ENCODE results near the gene STAP1.
A peak's percentile ranks its signal among the peaks of the same experiment; 100 is the strongest.

STAP1 gene

DNA sequence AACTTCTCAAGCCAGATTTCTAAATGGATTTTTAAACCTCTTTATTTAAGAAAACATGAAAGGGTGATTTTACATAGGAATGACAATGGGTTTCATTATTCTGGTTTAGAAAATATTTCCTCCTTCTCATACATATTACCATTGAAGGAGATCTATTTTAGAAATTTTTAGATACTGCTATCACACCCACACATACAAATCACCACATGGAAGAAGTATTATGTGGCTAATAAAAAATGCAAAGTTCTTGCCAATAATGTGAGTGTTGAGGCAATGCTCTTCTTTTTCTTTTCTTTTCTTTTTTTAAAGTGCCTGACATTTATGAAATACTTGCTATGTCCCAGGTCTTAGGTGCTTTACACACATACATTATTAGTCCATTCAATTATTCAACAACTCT lies 6.8 kb downstream of the STAP1 start:
- DNase-seq = no peak

DNA sequence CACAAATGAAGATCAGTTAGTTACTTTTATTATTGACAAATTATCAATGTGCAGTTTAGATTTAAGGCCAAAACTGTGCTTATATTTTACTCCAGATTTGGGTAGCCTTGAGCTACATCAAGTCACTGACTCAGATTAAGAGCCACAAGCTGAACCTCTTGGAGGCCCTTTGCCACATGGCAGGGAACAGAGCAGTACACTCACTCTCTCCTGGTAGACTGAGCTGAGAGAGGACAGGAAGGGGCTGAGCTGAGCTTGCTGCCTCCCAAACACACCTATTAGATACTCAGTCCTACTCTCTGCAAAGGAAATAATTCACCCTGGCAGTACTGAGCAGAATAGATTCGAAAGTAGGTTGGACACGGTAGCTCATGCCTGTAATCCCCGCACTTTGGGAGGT lies 7.8 kb downstream of the STAP1 start:
- no peak for DNase-seq

DNA sequence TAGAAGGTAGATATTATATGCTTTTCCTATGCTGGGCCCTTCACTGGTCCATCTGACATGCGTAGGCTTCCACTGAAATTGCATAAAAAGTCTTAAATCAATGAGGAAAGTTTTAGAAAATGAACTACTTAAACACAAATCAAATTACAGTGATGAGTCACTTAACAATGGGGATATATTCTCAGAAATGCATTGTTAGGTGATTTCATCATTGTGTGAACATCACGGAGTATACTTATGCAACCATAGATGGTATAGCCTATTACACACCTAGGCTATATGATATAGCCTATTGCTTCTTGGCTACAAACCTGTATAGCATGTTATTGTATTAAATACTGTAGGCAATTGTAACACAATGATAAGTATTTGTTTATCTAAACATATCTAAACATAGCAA lies 10.3 kb downstream of the STAP1 start:
- no peak for DNase-seq

DNA sequence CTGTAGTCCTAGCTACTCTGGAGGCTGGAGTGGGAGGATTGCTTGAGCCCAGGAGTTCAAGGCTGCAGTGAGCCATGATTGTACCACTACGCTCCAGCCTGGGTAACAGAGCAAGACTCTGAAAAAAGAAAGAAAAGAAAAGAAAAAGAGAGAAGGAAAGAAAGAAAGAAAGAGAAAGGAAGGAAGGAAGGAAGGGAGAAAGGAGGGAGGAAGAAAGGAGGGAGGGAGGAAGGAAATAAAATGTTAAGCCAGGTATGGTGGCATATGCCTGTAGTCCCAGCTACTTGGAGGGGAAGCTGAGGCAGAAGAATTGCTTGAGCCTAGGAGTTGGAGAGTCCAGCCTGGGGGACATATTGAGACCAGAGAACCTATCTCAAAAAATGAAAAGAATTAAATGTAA lies 12.0 kb downstream of the STAP1 start:
- no peak for DNase-seq

DNA sequence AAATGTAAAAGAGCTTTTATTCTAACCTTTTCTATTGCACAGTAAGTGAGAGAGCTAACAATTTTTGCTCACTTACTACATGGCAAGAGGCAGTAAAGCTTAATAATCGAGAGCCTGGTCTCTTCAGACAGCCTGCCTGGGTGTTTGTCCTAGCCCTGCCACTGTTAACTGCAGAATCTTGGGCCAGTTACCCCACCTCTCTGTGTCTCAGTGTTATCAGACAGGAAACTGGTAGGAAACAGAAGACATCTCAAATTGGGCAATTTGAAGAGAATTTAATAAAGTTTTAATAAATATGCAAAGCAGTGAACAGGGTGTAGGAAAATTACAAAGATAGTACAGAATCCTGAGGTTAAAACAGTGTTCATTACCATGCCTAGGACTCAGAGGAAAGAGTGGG lies 13.4 kb downstream of the STAP1 start:
- DNase-seq = no peak

DNA sequence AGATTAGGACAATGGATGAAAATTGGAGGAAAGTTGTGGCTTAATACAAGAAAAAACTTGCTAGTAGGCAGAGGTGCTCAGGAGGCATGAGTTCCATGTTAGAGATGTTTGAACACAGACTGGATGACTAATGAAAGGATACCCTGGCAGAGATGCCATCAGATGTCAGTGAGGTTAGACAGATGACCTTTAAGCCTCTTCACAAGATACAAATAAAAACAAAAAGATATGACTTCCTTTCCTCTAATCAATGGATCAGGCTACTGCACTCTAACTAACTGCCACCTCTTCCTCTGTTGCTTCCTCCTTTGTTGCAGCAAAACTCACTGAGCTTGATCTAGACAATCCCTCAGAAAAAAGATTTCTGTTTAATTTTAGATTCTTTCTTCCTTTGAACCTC lies 14.7 kb downstream of the STAP1 start:
- no peak for DNase-seq

DNA sequence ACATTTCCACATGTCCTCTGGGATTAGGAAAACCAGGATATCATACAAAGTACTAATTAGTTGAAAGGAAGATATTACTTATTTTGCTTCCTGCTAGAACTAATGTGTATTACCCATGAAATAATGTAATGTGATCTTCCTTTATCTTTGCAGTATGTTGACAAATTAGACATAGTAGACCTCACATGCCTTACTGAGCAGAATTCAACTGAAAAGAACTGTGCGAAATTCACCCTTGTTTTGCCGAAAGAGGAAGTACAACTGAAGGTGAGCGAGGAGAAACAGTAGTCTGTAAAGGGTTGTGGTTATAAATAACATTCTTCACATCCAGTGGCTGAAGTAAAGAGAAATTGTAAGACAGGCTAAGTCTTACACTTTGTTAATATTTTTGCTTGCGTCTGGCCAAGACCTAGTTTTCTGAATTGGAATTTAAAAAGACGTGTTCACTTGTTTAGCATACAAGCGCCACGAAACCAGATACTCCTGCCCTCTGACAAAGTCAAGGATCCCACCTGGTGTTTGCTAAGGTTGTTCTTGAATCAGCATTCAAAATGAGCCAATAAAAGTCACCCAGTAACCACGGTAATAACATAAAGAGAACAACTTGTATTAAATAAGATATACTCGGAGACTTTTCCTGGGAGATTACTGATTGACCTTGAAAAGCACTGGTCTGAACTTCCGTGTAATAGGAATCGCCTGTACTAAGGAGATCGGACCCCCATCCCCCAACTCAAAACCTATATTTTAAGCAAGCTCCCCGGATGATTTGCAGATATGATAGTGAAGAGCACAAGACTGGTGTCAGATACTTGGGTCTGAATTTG lies 16.9 kb downstream of the STAP1 start:
- DNase-seq = no peak

DNA sequence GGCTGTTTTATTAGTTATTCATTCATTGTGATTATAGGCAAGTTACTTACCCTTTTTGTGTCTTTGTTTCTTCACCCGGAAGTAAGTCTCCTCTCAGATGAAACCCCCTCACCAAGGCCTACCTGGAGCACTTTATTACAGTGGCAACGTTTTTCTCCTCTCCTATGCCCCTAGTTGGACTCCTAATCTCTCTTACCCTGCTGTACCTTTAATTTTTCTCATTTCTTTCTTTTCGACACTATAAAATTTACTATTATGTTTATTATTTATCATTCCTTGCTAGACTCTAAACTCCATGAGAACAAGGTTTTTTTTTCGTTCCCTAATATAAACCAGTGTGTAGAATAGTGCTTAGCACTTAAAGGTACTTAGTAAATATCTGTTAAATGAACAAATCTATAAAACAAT lies 17.5 kb downstream of the STAP1 start:
- no peak for DNase-seq

DNA sequence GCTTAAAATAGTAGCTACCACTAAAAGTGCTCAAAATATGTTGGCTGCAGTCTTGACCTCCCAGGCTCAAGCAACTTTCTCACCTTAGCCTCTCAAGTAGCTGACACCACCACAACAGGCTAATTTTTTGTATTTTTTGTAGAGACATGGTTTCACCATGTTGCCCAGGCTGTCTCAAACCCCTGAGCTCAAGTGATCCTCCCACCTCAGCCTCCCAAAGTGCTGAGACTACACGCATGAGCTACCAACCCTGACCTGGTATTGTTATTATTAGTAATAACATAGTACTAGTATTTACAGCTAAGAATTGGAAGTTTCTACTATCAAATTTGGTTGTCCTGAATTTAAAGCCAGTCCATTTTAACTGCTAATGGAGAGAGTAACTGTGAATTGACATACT lies 18.0 kb downstream of the STAP1 start:
- DNase-seq = no peak

DNA sequence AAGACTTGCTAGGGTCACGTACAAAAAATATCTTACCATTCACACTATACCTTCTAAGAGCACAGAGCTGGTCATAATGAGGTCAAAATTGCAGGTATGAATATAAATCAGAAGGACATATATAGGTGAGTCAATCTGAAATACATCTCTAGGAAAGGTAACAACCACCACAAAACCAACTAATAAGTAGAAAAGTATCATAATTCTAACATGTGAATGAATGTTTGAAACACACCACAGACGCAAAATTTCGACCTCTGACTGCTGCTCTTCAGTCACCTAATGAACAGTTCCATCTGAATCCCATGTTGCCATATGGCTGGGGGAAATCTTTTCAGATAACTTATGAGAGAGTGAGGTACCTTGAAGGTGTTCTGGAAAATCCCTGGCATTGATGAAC lies 22.1 kb downstream of the STAP1 start:
- no peak for DNase-seq

DNA sequence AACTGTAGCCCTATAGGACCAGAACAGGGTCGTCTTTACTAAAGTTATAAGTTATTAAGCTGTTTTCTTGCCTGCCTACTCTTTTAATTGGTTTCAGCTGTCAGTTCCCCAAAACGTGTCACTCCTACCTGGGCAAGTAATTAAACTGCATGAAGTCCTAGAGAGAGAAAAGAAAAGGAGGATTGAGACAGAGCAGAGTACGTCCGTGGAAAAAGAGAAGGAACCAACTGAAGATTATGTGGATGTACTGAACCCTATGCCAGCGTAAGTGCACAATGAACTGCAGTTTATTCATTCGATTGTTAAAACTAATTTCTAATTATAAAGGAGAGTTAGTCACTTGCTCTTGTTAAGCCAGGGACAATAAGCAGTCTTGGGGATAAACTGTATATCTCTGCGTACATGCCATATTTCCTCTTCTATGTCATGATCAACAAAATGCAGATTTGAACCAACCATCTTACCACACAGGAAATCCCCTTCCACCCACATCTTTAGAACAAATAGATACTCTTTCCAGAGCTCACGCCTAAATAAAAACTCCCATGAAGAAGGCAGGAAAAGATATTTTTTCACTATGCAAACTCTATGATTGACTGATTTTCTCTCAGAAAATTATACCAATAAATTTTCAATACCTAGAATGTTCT lies 22.8 kb downstream of the STAP1 start:
- no peak for DNase-seq

DNA sequence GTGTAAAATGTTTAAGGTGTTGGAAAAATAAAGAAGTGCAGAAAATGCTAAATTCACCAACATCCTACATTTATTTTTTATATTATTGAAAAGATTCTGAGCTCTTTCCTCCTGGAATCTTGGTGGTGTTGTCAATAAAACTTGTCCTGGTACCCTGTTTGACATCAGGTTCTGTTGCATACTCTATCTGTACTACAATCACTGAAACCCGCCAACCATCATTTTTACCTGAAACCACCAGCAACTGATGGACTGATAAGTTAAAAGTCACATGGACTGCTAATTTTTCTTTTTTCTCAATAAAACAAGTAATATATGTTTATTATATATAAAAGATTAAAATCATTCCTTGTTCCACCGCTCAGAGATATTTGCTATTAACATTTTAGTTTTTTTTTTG lies 23.4 kb downstream of the STAP1 start:
- DNase-seq = no peak

DNA sequence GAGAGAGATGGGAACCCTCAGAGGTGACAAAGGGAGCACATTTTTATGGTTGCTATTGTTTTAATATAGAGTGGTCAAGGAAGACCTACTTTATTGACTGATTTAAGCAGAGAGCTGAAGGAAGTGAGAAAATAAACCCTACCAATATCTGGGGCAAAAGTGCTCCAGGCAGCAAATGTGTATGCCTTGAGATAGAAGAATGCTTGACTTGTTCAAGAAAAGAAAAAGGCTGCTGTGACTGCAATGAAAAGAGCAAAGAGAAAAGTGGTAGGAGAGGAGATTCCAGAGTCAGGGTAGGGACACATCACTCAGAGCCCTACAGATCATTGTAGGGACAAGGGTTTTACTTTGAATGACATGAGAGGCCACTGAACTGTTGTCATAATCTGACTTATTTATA lies 26.0 kb downstream of the STAP1 start:
- DNase-seq = no peak

DNA sequence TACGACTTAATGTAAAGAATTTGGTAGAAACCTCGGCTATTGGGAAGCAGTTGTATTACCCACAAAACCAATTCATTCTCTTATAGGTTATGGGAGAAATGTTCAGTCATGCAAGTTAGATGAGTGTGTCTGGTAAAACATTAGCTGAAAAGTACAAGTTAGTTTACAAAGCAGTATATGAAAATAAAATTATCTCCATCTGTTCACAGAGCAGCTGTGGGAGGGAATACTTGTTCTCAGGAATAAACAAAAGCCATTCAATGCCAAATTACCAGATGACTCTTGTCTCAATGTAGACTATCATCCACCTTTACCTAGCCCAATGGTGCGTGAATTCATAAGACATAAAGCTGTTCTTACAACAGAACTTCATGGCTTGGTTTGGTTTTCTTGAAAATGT lies 28.6 kb downstream of the STAP1 start:
- peak; percentile 71 for DNase-seq

DNA sequence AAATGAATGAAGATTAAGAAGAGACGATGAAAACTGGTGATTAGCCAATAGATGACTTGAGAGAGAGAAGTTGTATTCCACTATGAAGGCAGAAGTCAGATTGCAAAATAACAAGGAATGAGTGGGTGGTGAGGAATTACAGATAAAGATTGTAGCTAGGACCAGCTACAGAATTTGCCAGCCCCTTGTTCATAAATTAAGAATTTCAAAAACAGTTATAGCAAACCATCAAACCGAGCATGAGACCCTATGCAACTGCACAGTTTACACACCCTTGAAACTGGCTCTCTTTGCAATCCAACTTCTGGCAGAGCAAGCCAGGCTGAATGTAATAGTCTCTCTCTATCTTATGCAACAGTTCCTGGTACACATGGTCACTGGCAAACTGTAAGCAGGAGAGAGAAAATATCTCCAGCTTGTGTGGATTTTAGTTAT lies 35.2 kb downstream of the STAP1 start:
- no peak for DNase-seq

DNA sequence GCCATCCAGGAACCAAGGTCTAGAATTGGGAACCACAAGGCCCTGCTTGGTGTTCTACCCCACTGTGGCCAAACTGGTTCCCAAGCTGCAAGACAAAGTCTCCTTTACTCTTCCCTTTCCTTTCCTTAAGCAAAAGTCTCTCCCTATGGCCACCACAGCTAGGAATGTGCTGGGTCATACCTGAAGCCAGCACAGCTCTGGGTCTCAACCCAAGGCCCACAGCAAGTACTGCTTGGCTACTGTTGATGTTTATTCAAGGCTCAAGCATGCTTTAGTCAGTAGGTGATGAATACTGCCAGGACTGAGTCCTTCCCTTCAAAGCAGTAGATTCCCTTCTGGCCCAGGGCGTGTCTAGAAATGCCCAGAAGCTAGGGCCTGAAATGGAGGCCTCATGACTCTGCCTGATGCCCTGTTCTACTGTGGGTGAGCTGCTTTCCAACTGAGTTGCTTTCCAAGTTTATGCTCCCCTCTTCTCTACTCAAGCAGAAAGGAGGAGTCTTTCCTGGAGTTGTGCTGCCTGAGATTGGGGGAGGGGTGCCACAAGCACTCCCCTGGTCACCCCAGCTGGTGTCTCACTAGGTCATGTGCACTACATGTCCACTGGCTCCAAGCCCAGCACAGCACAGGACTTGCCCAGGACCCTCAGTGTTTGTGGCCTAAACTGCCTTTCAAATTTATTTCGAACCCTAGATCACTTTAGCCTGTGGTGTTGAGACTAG lies 44.9 kb downstream of the STAP1 start:
- DNase-seq = no peak

DNA sequence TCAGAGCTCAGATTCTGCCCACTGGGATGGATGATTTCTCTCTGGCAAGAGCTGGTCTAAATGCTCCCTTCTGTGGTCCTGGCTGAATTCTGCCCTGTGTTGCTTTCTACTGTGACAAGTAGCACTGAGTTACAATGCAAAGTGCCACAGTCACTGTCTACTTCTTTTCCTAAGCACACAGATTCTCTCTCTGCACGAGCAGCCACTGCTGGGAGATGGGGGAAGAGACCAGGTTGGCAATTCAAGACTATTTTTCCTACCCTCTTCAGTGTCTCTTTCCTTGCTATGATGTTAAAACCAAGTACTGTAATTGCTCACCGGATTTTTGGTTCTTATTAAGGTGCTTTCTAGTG lies 45.5 kb downstream of the STAP1 start:
- DNase-seq = no peak

DNA sequence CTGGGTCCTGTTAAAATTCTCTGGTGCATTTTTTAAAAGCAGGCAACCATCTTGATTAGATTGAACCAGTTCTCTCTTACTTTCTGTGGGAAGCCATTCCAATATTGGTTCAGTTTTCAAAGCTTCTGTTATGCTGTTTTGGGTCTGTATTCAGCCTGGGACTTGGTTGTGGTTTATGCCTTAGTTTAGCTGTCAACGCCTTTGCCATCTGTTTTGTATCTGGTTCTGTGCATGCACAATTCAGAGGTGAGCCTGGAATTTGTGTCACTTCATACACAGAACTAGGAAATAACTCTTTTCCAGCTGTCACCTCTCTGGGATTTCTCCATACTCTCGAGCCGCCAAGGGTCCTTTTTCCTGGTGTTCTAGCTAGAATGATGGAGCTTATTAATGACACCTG lies 46.2 kb downstream of the STAP1 start:
- no peak for DNase-seq

DNA sequence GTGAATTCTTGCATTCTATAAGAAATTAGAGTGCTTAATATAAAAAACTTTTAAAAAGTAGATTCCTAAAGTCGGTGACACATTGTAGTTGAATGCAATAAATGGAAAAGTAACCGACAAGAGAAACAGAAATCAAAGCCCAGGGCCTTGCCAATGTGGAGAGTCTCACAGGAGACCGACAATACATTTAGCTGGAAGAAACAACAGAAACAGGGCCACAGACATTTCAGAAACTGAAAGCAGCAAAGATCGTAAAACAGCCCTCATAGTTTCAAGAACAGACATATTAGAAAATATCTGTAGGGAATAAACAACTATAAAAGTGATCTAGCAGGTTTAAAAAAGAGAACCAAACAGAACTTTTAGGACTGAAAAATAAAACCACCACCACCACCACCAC lies 49.5 kb downstream of the STAP1 start:
- no peak for DNase-seq

DNA sequence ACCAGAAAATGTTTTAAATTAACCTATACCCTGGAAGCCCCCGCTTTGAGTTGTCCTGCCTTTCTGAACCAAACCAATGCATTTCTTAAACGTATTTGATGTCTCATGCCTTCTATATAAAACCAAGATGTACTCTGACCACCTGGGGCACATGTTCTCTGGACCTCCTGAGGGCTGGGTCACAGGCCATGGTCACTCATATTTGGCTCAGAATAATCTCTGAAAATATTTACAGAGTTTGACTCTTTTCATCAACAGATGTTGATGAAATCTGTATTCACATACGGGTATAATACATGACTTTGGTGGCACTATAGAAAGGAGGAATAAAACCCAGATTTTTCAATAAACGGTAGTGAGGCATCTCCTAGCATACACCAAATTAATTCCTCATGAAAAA lies 55.7 kb downstream of the STAP1 start:
- no peak for DNase-seq

DNA sequence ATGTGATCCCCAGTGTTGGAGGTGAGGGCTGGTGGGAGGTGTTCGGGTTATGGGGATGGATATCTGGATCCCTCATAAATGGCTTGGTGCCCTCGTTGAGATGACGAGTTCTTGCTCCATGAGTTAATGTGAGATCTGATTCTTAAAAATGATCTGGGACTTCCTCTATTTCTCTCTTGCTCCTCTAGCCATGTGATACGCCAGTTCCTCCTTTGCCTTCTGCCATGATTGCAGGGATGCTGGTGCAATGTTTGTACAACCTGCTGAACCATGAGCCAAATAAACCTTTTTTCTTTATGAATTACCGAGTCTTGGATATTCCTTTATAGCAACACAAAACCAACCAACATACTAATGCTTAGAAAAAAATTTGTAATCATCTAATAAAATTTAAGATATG lies 56.6 kb downstream of the STAP1 start:
- DNase-seq = no peak

DNA sequence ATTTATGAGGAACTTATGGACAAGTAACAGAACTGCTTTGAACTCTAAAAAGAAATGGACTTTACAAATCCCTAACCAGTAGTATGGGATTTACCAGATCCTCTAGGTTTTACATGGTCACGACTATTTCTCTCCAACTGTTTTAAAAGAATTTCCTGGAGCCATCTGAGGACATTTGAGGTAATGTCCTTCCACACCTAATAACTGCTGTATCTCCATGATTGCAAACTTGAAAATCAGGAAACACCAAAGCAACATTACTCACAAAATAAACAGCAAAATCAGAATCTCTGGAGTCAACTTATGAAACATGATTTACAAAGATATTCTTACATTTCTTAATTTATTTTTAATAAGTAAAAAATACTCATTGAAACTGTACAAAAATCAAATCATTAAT lies 58.0 kb downstream of the STAP1 start:
- DNase-seq = no peak

DNA sequence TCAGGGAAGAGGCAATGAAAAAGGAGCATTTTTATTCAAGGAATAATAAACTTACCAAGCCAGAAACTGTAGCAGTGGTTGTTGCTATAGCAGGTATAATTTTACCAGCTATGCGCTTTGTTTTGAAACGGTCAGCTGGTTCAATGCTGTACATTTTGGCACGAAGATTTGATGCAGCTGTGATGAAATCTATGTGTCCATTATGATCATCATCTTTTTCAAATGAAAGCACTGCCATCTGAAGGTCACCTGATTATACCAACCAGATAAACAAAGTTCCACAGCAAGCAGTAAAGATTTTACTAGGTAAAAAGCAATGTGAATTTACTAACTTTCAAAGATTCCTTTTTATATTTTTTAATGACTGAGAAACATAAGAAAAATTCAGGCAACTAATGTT lies 66.4 kb downstream of the STAP1 start:
- no peak for DNase-seq

DNA sequence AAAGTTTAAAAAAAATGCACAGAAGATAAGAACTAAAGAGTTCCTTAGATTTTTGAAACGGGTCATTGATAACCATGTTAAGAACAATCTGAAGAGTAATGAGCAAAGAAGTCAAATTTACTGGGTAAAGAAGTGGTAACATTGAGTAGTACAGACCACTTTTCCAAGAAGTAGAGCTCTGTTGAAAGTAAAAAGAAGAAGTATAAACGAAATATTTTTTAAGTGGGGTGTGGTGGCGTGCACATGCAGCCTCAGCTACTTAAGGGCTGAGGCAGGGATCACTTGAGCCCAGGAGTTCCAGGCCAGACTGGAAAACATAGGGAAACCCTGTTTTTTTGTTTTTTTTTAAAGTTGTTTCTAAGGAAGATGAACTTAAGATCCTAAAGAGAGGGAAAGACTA lies 74.0 kb downstream of the STAP1 start:
- DNase-seq = no peak

Data from NCI-H1694 treated with DMSO at 0.1 percent for 48 hours (cell line).